ENCODE measurements around the gene DDX23. TPM values are rescaled to one million over a fixed set of nuclear protein-coding genes. Genes with fewer than 3 reads are reported as not detected.

Gene DDX23
- total RNA-seq, 1 experiment from 2014 or later: 80.8 TPM

DNA sequence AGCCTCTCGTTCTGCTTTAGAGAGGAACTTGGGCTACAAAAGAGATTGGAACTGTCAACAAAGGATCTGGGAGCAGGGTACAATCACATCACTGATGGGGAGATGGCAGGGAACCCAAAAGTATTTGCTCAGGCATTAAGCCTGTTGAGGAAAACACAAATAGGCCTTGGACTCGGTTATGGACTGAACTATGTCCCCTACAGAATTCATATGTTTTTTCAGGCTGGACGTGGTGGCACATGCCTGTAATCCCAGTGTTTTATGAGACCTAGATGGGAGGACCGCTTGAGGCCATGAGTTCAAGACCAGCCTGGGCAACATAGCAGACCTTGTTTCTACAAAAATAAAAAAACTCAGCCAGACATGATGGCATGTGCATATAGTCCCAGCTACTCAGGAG is 13.9 kb downstream of the DDX23 start:
- no peaks in the 10 kb centered on the region for H3K4me1 Mint-ChIP-seq (ENCODE audit: low read depth, unreplicated experiment)
- TF ChIP-seq, protein P1, sequence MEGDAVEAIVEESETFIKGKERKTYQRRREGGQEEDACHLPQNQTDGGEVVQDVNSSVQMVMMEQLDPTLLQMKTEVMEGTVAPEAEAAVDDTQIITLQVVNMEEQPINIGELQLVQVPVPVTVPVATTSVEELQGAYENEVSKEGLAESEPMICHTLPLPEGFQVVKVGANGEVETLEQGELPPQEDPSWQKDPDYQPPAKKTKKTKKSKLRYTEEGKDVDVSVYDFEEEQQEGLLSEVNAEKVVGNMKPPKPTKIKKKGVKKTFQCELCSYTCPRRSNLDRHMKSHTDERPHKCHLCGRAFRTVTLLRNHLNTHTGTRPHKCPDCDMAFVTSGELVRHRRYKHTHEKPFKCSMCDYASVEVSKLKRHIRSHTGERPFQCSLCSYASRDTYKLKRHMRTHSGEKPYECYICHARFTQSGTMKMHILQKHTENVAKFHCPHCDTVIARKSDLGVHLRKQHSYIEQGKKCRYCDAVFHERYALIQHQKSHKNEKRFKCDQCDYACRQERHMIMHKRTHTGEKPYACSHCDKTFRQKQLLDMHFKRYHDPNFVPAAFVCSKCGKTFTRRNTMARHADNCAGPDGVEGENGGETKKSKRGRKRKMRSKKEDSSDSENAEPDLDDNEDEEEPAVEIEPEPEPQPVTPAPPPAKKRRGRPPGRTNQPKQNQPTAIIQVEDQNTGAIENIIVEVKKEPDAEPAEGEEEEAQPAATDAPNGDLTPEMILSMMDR (IDR thresholded peaks at IDR 0.05; ENCODE audit: unreplicated experiment): no peak
- no peak overlapping the region for H3K27ac Mint-ChIP-seq (ENCODE audit: unreplicated experiment)
- intact Hi-C loops (cut with micrococcal nuclease; ENCODE audit: unreplicated experiment): no loop called here
- H3K27me3 Mint-ChIP-seq (ENCODE audit: unreplicated experiment): no peaks in the 10 kb centered on the region
- no peak overlapping the region for H3K4me3 Mint-ChIP-seq (ENCODE audit: low read depth, unreplicated experiment)
- CTCF ChIA-PET: no interaction called here
- H3K9me3 Mint-ChIP-seq (ENCODE audit: low read depth, unreplicated experiment): no peaks in the 10 kb centered on the region
- no TSS peak for BruUV-seq (replicated peaks)
- H3K36me3 Mint-ChIP-seq (ENCODE audit: insufficient read depth, unreplicated experiment): peaks cover 28% of the 10 kb centered on the region
- no peak for DNase-seq

DNA sequence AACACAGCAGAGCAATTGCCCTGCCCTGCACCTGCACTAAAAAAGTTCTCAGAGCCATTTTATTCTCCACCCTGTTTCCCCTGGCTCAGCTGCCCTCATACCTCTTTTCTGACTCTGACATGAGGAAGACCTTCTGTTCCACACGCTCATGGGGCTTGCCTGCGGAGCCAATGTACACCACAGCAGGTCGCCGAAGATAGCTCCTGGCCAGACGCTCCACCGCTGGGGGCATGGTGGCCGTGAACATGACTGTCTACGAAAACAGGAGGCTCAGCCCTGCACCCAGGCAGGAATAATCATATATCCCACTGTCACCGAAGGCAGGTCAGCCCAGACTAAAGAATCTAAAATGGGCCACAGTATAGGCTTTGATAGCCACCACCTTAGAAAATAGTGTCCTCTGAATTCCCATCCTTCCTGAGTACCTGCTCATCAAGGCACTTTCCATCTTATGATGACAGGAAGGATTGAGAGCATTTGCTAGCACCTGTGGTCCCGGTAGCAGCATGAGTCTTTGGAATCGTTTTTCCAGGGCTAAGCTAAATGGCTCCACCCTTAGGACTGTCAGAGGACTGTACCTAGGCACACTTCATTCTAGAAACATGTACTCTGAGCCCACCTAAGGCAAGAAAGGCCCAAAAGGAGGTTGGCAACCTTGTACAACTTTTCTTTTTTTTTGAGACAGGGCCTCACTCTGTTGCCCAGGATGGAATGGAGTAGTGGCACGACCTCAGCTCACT is 19.5 kb downstream of the DDX23 start:
- no peak overlapping the region for H3K27ac Mint-ChIP-seq (ENCODE audit: unreplicated experiment)
- no peak for DNase-seq
- TF ChIP-seq, protein P1 (IDR thresholded peaks at IDR 0.05; ENCODE audit: unreplicated experiment): no peak
- intact Hi-C loops (cut with micrococcal nuclease; ENCODE audit: unreplicated experiment): no loop called here
- CTCF ChIA-PET: no interaction called here
- H3K36me3 Mint-ChIP-seq (ENCODE audit: insufficient read depth, unreplicated experiment): peaks cover 20% of the 10 kb centered on the region
- no peak overlapping the region for H3K4me3 Mint-ChIP-seq (ENCODE audit: low read depth, unreplicated experiment)
- no peaks in the 10 kb centered on the region for H3K27me3 Mint-ChIP-seq (ENCODE audit: unreplicated experiment)
- H3K9me3 Mint-ChIP-seq (ENCODE audit: low read depth, unreplicated experiment): no peaks in the 10 kb centered on the region
- no peaks in the 10 kb centered on the region for H3K4me1 Mint-ChIP-seq (ENCODE audit: low read depth, unreplicated experiment)
- no TSS peak for BruUV-seq (replicated peaks)

DNA sequence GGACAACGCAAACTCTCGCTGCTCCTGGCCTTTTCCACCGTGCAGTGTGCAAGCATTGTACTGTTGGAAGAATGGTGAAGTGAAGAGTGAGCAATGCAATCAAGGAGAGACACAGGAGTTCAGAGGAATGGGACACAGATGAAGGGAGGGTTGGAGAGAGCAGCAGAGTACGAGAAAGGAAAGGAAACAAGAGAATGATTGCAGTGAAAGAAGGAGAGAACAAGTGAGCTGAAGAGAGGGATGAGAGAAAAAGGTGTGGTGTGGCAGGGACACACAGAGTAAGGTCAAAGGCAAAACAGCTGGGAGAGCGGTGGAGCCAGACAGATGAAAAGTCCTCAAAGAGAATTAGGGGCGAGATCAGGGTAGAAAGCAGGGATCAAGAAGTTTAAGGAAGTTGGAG is 20.7 kb downstream of the DDX23 start:
- H3K36me3 Mint-ChIP-seq (ENCODE audit: insufficient read depth, unreplicated experiment): peaks cover 20% of the 10 kb centered on the region
- intact Hi-C loops (cut with micrococcal nuclease; ENCODE audit: unreplicated experiment): no loop called here

DNA sequence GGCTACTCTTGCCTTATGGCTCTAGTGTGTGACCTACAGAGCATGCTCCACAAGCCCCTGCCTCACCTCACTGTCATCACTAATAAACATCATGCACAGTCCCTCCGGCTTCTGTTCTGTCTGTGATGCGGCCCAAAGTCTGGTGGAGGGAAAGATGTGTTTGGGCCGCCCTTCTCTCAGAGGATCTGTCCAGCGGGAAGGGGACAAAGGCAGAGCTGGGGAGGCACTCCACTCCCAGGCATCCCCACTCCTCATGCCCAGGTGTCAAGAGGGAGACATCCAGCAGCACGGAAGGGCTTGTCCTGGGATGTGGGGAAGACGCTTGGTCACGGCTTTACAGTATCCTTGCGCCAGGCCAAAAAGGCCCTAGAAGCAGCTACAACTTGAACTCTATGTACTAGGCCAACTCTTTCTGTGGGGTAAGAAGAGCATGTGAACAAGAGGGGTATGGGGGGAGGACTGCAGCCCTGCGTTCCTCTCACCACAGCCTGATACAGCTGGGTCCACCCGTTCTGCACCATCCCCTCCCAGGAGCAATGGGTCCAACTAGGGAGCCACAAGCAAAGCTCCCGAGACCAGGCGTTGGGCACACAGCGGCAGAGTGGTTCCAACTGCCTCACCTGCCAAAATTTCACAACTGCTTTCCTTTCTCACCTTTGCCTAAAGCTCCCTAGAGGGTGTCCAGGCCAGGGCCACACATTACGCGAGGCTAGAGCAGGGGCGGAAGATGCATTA is 23.0 kb downstream of the DDX23 start:
- Mint-ChIP-seq H3K27me3 (ENCODE audit: unreplicated experiment) (no peaks in the 10 kb centered on the region), H3K4me3 (ENCODE audit: low read depth, unreplicated experiment) (no peak overlapping the region), H3K4me1 (ENCODE audit: low read depth, unreplicated experiment) (no peaks in the 10 kb centered on the region), H3K9me3 (ENCODE audit: low read depth, unreplicated experiment) (no peaks in the 10 kb centered on the region), H3K27ac (ENCODE audit: unreplicated experiment) (no peak overlapping the region), H3K36me3 (ENCODE audit: insufficient read depth, unreplicated experiment) (peaks cover 20% of the 10 kb centered on the region)
- intact Hi-C loops (cut with micrococcal nuclease; ENCODE audit: unreplicated experiment): no loop called here
- TF ChIP-seq, protein P1 (IDR thresholded peaks at IDR 0.05; ENCODE audit: unreplicated experiment): no peak
- CTCF ChIA-PET: no interaction called here
- BruUV-seq (replicated peaks): no TSS peak
- no peak for DNase-seq

More for the DNA sequence above, 20.7 kb downstream of the DDX23 start:
- no peak for DNase-seq
- CTCF ChIA-PET: no interaction called here
- H3K4me1 Mint-ChIP-seq (ENCODE audit: low read depth, unreplicated experiment): no peaks in the 10 kb centered on the region
- no TSS peak for BruUV-seq (replicated peaks)
- TF ChIP-seq, protein P1 (IDR thresholded peaks at IDR 0.05; ENCODE audit: unreplicated experiment): no peak
- H3K4me3 Mint-ChIP-seq (ENCODE audit: low read depth, unreplicated experiment): no peak overlapping the region
- peak overlapping the region; percentile 3 for H3K27ac Mint-ChIP-seq (ENCODE audit: unreplicated experiment)
- no peaks in the 10 kb centered on the region for H3K9me3 Mint-ChIP-seq (ENCODE audit: low read depth, unreplicated experiment)
- H3K27me3 Mint-ChIP-seq (ENCODE audit: unreplicated experiment): no peaks in the 10 kb centered on the region
